NCI-H1048 (cell line): ENCODE data around the gene MXI1.

Source experiments
- DNase-seq: peaks from one replicate; lab custom pipeline; 2025; lab: John Stamatoyannopoulos, UW

Gene MXI1

GRCh38 chr10:110207011-110207804 is at the start of gene MXI1:
TSS of gene MXI1 (plus strand) at chr10:110207605. CDS start at chr10:110207809, 204 bp downstream.
- DNase-seq = no peak

- DNase-seq = no peak
Measured at GRCh38 chr10:110158051-110159005, 49.1 kb upstream of the MXI1 start.

- no peak for DNase-seq
Measured at GRCh38 chr10:110160081-110160480, 47.3 kb upstream of the MXI1 start.

- DNase-seq = no peak
Measured at GRCh38 chr10:110160522-110160921, 46.9 kb upstream of the MXI1 start.

GRCh38 chr10:110162741-110163145 is 44.7 kb upstream of the MXI1 start:
- no peak for DNase-seq

- no peak for DNase-seq
Measured at GRCh38 chr10:110163192-110163773, 44.1 kb upstream of the MXI1 start.

- DNase-seq = no peak
Measured at GRCh38 chr10:110163841-110164240, 43.6 kb upstream of the MXI1 start.

- no peak for DNase-seq
Measured at GRCh38 chr10:110165239-110165638, 42.2 kb upstream of the MXI1 start.

- no peak for DNase-seq
Measured at GRCh38 chr10:110167149-110167548, 40.3 kb upstream of the MXI1 start.

- DNase-seq = no peak
Measured at GRCh38 chr10:110168601-110169481, 38.6 kb upstream of the MXI1 start.

- no peak for DNase-seq
Measured at GRCh38 chr10:110169586-110169985, 37.8 kb upstream of the MXI1 start.

- DNase-seq = no peak
Measured at GRCh38 chr10:110170142-110170971, 37.0 kb upstream of the MXI1 start.

GRCh38 chr10:110171032-110171431 is 36.4 kb upstream of the MXI1 start:
- no peak for DNase-seq

GRCh38 chr10:110172155-110172554 is 35.2 kb upstream of the MXI1 start:
- no peak for DNase-seq

GRCh38 chr10:110174201-110174600 is 33.2 kb upstream of the MXI1 start:
- DNase-seq = no peak

GRCh38 chr10:110174816-110175215 is 32.6 kb upstream of the MXI1 start:
- no peak for DNase-seq

- DNase-seq = no peak
Measured at GRCh38 chr10:110175406-110175805, 32.0 kb upstream of the MXI1 start.

- DNase-seq = no peak
Measured at GRCh38 chr10:110176141-110177030, 31.0 kb upstream of the MXI1 start.

- DNase-seq = no peak
Measured at GRCh38 chr10:110179220-110179619, 28.2 kb upstream of the MXI1 start.

GRCh38 chr10:110181451-110181850 is 26.0 kb upstream of the MXI1 start:
- DNase-seq = no peak
